ENCODE measurements around the gene UBA5.

The UBA5 gene

DNA sequence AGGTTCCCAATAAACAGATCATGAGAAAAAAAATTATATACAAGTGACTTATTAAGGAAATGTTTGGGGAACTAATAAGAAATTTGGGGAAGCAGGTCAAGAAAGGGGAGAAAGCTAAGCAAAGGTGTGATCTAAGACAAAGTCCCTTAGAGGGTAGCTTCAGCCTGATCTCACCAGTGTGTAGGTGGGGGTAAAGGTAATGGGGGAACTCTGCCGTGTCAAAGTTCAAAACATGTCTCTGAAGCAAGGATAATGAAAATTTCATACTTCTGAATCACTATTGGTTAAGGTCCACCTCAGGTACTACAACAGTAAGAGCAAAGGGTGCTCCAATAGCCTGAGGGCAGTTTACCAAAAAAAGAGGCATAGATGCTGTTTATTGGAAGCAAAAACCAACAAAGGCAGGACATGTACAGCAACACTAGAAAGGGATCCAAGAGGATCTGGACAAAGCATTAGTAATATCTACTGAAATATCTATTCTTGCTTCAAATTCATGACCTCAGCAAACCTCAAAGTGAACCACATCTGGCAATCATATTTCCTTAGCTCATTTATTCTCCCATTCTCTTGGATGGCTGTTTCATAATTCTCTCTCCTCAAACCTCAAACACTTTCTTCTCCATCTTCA is 7.4 kb upstream of the UBA5 start:
- no peak overlapping the region for H3K27ac ChIP-seq
- no peak for DNase-seq (ENCODE audit: low read depth, low spot score)

DNA sequence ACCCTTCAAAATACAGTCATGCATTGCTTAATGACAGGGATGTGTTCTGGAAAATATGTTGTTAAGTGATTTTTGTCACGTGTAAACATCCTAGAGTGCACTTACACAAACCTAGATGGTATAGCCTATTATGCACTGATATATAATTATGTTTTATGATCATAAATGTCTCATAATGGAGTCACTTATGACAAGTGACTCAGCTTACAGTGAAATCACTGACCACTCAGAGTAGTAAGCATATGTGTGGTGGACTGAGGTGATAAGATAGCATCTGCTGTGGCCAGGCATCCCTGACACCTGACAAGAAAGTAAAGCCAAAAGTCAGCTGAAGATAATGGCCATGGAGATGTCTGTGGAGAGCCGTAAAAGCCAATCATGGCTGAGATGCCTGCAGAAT is 5.9 kb upstream of the UBA5 start:
- H3K27ac ChIP-seq, result no peak overlapping the region
- no peak for DNase-seq (ENCODE audit: low read depth, low spot score)

DNA sequence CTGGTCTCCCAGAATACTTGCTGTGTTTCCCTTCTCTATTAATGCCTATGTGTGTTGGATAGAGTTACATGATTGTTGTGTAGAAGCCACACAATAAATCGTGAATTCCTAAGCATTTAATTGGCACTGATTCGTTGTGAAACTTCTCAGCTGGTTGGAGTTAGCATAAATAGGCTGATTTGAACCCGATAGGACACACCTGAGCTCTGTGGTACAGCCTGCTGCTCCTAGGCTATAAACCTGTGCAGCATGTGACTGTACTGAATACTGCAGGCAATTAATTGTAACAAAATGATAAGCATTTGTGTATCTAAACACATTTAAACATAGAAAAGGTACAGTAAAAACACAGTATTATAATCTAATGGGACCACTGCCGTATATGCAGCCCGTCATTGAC is 5.4 kb upstream of the UBA5 start:
- DNase-seq (ENCODE audit: low read depth, low spot score), result no peak
- no peak overlapping the region for H3K27ac ChIP-seq

DNA sequence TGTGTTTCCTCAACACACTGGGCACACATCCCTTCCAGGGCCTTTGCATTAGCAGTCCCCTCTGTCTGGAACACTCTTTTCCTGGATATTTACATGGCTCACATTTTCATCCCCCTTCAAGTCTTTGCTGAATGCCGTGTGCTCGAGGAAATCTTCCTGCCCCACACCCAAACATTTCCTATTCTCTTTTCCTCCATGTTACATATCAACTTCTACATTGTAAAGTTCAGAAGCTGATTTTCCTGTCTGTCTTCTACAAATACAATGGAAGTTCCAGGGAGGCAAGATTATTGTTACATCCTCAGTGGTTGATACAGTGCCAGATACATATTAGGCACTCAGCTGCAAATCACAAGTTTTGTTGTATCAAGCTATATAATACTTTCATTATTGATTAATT is 4.7 kb upstream of the UBA5 start:
- no peak overlapping the region for H3K27ac ChIP-seq
- no peak for DNase-seq (ENCODE audit: low read depth, low spot score)

DNA sequence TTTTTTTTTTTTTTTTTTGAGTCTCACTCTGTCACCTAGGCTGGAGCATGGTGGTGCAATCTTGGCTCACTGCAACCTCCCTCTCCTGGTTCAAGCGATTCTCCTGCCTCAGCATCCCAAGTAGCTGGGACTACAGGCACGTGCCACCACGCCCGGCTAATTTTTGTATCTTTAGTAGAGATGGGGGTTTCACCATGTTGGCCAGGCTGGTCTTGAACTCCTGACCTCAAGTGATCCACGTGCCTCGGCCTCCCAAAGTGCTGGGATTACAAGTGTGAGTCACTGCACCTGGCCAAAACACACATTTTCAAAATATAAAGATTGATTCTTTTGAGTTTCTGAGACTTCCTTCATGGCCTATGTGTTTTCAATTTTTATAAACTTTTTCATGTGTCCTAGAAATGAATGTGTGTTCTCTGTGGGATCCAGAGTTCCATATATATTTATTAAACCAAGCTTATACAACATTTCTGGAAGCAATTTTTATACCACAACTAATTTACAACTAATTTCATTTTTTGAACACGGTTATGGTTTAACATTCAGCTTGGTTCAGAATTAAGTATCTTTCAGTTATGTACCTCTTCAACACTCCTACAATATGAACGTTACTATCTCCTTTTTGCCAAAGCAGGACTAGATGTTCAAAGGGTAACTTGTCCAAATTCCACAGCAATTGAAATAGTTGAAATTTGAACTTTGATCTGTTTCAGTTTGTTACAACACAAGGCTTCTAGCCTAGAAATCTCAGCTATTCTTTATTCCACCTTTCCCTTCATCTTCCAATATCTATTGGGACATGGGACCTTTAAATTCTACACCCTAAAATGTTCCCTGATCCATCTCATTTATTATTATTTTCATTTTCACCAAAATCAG is 2.0 kb upstream of the UBA5 start:
- no peak for DNase-seq (ENCODE audit: low read depth, low spot score)
- H3K27ac ChIP-seq, result no peak overlapping the region

DNA sequence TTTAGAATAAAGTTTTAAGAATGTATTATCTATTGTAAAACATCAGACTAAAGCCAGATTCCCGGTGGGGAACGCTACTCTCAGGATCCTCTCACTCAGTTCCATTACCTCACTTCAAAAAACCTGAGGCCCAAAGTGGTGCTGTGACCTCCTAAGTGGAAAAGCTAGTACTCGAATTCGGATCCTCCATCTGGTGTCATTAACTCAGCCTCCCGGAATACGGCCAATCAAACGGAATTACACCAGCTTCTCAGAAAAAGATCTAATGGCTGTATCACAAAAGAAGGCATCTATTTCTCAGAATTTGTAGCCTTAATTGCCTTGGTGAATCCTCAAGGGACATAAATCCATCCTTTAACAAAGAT is 1.1 kb upstream of the UBA5 start:
- DNase-seq (ENCODE audit: low read depth, low spot score), result no peak

DNA sequence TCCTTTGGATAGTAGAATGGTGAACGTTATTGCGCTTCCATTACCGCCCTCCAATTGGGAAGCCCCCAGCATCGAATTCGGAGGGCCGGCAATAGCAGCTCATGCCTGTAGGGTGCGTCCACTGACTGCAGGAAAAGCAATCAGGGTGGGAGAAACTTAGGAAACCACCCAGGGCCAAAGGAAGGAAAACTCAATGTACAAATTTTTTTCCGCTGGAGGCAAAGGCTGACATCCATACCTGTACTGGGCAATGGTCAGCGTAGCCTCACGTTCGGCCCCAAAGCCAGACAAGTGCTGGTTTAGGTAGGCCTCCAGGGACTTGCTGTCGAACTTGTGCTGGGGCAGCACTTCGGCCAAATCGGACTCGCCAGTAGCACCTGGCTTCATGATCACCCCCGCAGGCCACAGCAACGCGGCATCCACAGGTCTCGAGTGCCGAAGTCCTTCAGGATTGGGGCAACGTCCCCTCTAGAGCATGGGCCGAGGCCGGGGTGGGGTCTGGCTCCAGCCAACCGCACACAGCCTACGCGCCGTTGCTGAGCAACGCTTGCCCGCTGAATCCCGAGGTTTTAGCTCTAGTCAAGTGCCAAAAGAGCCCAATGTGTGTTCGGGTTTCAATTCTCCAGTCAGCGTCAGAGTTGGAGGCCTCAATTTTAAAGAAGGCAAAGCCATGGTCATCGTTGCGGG is 621 bp upstream of the UBA5 start, which contains the start of gene ACAD11:
Gene ACAD11 (minus strand): TSS at position 445 of the 687 bp plus-strand sequence. CDS start 58 bp downstream, at position 387.
- H3K27ac ChIP-seq, result peak within 1 kb of the TSS; percentile 79
- no peak for DNase-seq (ENCODE audit: low read depth, low spot score)

More for the DNA sequence above, 1.1 kb upstream of the UBA5 start:
- H3K27ac ChIP-seq, result peak overlapping the region; percentile 79

DNA sequence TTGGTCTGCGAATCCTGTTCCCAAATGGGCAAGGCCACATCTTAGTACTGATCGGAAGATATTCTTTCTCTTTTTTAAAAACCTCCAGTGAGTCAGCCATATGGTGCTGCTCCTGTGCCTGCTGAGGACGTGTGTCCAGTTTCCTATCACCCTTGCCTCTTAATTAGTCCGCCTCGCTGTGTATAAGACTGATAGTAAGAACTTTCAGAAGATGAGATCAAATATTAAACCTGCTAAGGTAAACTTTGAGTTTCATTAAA is 612 bp downstream of the UBA5 start:
- peak overlapping the region; percentile 79 for H3K27ac ChIP-seq
- DNase-seq (ENCODE audit: low read depth, low spot score), result no peak

DNA sequence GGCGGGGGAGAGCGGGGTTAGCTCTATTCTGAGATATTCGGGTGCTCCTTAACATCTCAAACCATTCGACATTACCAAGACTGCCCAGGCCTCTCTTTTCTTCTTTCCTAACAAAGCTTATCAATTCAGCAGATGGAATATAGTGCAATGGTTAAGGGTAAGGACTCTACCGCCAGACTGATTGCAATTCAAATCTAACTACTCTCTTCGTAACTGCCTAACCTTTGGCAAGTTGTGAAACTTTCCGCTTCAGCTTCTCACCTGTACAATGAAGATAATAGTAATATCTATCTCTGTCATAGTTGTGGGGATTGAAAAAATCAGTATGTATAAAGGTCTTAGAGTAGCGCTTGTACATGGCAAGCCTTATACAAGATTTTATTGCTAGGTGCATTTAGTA is 972 bp downstream of the UBA5 start:
- no peak for DNase-seq (ENCODE audit: low read depth, low spot score)
- H3K27ac ChIP-seq, result peak overlapping the region; percentile 79

DNA sequence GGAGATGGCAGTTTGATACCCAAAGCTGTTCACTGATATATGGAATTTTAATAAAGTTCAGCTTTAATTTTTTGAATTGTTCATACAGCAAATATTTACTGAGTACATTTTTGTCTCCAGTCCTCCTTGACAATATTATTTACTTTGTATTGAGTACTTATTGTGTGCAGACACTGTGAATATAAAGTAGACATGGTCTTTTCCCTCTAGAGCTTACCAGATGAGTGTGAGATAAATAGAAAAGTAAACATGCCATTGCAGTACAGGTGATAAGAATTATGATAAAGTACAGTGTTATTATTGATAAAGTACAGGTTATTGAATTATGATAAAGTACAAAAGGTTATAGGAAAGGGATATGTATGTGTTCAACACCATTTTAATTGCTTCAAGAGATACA is 2.1 kb downstream of the UBA5 start:
- H3K27ac ChIP-seq, result no peak overlapping the region
- no peak for DNase-seq (ENCODE audit: low read depth, low spot score)

DNA sequence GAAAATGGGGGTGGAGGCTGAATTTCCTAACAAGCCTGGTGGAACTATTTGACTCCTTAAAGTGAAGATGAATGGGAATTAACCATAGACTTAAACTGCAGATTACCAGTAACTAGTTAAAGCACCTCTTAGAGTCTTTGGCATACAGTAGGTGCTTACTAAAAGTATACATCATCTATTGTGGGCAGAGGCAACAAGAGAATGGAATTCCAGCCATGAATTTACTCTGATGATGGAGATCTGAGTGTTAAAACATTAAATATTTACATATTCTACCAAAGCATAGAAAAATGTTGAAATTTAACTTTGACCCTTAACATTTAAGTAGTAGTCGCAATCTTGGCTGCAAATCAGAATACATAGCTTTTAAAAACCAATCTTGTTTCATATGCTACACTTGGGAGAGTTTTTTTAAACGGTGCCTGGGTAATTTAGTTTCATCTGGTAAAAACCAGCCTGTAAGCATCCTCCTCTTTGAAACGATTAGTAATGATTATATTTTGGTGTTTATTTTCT is 5.2 kb downstream of the UBA5 start:
- no peak for DNase-seq (ENCODE audit: low read depth, low spot score)
- H3K27ac ChIP-seq, result no peak overlapping the region

DNA sequence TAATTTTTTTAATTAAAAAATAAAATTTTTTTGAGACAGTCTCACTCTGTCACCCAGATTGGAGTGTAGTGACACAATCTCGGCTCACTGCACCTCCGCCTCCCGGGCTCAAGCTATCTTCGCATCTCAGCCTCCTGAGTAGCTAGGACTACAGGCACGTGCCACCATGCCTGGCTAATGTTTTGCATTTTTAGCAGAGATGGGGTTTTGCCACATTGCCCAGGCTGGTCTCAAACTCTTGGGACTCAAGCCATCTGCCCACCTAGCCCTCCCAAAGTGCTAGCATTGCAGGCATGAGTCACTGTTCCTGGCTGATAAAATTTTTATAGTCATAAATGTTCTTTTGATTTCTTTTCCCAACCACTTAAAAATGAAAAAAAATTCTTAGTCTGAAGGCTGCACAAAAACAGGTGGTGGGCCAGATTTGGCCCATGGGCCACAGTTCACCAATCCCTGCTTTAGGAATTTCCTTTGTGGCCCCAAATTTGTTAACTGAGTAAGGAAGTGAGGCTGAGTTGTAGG is 9.2 kb downstream of the UBA5 start:
- no peak for DNase-seq (ENCODE audit: low read depth, low spot score)

DNA sequence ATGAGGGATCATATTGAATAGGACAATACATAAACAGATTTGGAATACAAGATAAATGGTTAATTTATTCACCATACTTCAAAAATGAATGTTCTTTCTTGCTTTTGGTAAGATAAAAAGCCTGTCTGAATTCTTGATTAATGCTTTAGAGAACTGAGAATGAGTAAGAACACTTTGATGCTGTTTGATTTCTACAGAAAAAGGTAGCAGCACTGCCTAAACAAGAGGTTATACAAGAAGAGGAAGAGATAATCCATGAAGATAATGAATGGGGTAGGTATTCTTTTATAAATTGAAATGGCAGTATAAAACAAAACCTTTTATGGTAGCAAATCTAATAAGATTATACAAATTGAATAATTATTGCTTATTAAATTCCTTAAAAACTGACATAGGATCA is 15.3 kb downstream of the UBA5 start:
- no peak overlapping the region for H3K27ac ChIP-seq
- DNase-seq (ENCODE audit: low read depth, low spot score), result no peak

More for the DNA sequence above, 9.2 kb downstream of the UBA5 start:
- H3K27ac ChIP-seq, result peak overlapping the region; percentile 6

DNA sequence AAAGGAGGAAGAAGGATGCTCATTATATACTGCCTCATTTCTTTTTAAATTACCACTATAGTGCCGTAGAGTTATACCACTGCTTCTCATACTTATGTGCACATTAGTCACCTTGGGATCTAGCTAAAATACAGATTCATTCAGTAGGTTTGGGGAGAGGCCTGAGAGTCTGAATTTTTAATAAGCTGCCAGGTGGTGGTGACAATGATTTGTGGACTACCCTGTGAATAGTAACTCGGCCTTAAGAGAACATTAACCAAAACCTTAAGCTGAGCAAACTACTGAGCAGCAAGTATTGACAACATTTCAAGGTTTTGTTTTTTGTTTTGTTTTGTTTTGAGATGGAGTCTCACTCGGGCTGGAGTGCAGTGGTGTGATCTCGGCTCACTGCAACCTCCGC is 19.8 kb downstream of the UBA5 start:
- no peak overlapping the region for H3K27ac ChIP-seq
- no peak for DNase-seq (ENCODE audit: low read depth, low spot score)

DNA sequence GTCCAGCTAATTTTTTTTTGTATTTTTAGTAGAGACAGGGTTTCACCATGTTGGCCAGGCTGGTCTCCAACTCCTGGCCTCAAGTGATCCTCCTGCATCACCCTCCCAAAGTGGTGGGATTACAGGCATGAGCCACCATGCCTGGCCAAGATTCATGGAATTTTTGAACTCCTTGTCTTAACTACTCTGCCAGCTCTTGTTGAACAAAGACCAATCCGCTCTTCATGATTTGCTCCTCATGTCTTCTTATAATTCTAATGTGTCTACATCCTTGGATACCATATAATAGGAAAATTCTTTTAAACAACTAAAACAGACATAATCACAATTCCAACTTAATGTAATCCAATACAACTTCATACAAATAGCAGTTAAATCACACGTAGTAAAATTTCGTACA is 21.3 kb downstream of the UBA5 start:
- no peak overlapping the region for H3K27ac ChIP-seq
- no peak for DNase-seq (ENCODE audit: low read depth, low spot score)

DNA sequence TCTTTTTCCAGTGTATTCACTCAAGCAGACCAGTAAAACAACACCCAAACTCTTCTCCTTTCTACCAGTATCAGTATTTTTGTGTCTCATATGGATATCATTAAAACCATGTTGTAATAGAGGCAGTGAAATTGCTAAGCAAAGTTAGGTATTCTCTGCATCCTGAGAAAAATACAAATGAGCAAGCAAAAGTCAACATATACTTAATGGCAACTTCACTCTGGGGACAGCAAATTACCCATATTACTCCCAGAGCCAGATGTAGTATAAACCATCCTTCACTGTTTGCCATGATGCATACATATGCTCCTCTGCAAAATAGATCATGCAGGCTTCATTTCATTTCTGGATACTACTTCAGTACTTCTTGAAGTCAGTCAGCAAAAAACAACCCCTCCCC is 22.1 kb downstream of the UBA5 start:
- H3K27ac ChIP-seq, result no peak overlapping the region
- no peak for DNase-seq (ENCODE audit: low read depth, low spot score)

DNA sequence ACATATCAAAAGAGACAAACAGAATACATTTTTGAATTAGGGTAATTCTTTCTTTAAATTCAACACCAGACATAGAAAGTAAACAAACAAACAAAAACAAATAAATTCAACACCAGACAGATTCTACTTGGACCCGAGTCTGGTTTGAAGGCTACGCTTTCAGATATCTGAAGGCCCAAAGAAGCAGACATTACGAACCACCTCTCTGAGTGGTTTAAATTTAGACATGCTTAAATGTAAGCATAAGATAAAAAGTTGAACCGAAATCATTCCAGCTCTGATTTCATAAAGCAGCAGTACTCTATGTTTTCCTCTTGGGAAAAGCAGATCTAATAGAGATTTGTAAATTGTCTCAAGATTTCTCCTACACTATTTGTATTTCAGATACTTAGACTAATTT is 29.9 kb downstream of the UBA5 start:
- no peak overlapping the region for H3K27ac ChIP-seq
- no peak for DNase-seq (ENCODE audit: low read depth, low spot score)

DNA sequence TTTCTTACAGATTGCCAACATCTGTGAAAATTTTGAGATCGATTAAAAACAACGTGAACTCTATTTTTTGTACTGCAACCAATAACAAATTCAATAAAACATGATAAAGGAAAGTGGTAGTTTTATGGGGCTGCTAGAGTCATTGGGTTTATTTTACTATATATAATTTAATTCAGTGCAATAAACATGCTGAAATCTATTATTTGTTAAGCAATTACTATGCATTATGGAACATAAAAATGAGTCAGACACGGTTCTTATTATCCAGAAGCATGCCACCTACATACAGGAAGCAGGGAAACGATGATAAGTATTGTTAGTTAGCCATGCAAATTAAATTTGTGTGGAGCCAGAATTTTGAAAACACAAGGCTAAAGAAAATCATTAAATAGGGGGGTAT is 34.9 kb downstream of the UBA5 start:
- DNase-seq (ENCODE audit: low read depth, low spot score), result no peak

DNA sequence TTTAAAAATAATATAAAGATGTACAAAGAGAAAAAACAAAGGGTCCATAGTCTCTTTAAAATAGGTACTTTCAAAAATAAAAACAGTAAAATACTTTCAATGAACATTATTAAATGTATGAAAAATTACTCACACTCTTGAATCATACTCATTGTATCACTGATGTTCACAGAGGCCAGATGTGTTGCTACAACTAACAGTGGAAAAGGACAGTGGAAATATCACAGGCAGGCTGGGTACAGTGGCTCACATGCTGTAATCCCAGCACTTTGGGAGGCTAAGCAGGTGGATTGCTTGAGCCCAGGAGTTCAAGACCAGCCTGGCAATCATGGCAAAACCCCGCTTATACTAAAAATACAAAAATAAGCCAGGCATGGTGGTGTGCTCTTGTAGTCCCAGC is 35.3 kb downstream of the UBA5 start:
- no peak for DNase-seq (ENCODE audit: low read depth, low spot score)
- H3K27ac ChIP-seq, result no peak overlapping the region

More for the DNA sequence above, 34.9 kb downstream of the UBA5 start:
- no peak overlapping the region for H3K27ac ChIP-seq

DNA sequence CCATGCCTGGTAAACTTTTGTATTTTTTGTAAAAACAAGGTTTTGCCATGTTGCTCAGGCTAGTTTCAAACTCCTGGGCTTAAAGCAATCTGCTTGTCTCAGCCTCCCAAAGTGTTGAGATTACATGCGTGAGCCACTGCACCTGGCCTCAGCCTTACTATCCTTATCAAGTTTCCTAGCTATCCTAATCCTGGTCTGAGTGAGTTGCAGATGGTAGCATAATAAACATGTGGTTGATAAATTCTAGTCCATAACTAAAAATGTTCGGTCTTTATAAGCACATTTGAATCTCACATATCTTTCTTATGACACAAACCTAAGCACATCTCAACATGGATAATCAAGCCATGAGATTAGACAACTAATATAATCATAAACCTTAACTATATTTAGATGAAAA is 43.6 kb downstream of the UBA5 start:
- no peak overlapping the region for H3K27ac ChIP-seq
- no peak for DNase-seq (ENCODE audit: low read depth, low spot score)

DNA sequence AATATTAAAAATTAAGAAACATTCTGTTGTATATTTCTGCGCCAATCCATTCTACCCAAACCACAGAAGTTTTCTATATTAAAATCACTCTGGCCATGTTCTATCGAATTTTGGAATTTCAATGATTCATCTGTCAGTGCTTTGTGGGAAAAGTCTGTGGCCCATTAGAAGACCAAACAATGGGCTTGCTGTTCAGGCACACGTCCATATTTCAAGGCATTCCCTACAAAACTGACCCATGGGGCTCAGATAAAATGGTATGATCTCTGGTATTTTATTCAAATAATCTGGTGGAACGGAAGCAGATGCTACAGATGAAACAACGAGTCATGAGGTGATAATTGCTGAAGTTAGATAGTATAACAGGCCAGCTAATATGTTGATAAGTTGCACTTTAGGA is 49.6 kb downstream of the UBA5 start:
- no peak overlapping the region for H3K27ac ChIP-seq
- DNase-seq (ENCODE audit: low read depth, low spot score), result no peak
